Measurements from ENCODE around the gene G2E3.
"Not testable (repeated sequence)": the region's sequence is repeated elsewhere in the genome, so short reads cannot be mapped to it uniquely, and the experiment has no call there.

Gene G2E3, protein sequence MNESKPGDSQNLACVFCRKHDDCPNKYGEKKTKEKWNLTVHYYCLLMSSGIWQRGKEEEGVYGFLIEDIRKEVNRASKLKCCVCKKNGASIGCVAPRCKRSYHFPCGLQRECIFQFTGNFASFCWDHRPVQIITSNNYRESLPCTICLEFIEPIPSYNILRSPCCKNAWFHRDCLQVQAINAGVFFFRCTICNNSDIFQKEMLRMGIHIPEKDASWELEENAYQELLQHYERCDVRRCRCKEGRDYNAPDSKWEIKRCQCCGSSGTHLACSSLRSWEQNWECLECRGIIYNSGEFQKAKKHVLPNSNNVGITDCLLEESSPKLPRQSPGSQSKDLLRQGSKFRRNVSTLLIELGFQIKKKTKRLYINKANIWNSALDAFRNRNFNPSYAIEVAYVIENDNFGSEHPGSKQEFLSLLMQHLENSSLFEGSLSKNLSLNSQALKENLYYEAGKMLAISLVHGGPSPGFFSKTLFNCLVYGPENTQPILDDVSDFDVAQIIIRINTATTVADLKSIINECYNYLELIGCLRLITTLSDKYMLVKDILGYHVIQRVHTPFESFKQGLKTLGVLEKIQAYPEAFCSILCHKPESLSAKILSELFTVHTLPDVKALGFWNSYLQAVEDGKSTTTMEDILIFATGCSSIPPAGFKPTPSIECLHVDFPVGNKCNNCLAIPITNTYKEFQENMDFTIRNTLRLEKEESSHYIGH

DNA sequence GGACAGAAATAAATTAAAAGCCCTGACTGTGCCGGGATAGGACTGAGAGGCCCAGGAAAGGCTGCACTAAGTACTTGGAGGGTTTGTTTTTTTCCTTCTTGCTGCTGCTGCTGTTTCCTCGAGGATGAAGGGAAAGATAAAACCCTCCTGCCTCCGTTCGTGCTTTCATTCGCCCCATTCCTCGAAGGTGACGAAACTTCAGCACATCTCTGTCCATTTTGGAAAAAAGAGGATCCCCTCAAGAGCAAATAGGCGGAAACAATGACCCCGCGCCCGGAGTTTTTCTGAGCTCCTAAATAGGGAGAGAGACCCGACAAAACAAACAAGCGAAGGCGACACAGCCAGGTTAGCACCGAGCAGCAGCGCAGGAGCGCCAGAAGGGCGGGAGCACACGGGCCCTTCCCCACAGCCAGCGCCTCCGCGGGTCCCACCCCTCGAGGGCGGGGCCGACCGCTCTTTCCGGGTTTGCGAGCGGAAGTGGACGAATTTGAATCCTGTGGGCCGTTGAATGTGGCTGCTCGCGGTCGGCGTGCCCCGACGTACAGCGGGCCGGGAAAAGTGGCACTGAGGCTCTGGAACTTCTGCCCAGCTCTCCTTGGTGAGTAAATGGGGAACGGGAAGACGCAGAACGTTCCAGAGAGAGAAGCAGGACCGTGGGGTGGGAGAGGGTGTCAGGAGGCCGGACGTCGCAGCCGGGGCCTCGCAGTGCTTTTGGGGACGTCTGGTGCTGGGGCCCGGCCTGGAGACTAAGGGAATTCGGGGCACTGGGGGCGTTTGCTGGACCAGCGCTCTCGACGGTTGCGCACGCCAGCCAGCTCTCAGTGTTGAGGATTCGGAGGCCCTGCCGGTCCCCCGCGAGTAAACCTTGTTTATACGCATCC is at the start of gene G2E3:
G2E3 (plus strand) TSS at position 484 of the 881 bp plus-strand sequence. CDS start 21,922 bp downstream, outside the sequence.
- peak; percentile 62 for DNase-seq

DNA sequence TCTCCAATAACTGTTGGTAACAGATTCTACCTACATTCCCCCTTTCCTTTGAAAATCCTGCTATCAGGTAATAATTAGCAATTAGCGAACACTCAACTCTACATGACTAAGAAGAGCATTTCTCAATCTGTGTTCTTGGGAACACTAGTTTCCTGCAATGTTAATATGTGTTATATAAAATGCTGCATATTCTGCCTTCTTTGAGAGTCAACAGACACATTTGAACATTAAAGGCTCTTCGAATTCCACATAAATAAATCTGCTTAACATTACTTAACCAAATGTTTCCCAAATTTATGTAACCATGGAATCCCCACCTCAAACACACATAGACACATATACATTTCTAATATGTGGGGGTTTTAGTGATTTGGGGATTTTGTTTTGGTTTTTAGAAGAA is 41.2 kb upstream of the G2E3 start:
- DNase-seq, result no peak

DNA sequence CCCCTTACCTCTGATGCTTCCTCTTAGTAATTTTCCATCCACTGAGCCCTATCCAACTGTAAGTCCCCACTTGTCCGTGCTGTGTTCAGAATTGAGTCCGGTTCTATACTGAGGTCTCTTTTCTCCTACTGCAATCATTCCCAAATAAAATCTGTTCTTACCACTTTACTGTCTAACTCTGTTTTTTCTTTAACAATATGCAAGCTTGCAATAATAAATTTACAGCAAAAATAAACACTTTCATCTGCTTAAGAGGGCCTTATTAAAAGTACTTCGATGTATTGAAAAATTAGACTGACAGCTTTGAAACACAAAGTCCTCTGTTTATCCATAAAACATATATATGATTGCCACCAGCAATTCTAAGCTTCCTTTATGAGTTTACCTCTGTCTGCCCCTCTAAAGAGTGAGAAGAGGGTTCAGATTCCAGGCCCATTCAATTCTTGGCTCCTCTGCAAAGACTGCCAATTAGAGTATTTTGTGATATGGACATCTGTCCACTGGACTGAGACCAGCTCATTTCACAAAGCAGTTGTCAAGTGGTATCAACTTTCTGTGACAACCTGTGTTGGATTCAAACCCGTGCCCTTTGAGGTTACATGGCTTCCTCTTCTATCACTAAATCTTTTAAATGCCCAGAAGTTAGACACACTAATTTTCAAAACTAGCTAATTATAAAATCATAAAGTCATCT is 39.9 kb upstream of the G2E3 start:
- DNase-seq, result no peak

DNA sequence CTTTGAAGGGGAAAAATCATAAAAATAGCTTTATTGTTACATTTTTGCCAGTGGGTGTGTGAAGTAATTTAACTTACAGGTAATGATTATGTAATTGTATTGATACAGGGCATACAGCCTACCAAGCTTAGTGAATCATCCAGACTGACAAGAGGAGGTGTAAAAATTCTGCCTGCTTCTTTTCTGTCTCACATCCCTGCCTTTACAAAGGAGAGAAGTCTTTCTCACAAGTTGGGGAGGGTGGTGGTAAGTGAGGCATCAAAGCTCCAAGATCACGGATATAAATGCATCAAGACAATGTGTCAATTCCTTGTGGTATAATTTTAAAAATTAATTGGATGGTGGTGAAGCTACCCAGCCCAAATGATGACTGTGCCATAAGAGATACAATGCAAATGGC is 39.0 kb upstream of the G2E3 start:
- no peak for DNase-seq

DNA sequence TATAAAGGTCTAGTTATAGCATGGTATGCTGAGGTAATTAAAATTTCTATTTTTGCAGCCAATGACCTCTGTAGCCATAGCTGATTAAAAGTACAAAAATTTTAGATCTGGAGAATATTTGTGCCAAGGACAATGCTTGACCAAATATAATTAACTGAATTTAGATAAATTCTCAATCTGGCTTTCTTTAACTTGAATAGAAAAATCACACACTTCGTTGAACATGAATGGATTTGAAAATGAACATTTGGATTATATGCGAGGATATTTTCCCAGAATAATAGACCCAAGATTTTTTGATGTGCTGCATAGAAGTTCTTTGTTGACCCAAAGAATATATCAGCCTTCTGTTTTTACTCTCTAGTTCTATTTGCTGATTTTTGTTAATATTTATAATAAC is 38.4 kb upstream of the G2E3 start:
- DNase-seq, result no peak

DNA sequence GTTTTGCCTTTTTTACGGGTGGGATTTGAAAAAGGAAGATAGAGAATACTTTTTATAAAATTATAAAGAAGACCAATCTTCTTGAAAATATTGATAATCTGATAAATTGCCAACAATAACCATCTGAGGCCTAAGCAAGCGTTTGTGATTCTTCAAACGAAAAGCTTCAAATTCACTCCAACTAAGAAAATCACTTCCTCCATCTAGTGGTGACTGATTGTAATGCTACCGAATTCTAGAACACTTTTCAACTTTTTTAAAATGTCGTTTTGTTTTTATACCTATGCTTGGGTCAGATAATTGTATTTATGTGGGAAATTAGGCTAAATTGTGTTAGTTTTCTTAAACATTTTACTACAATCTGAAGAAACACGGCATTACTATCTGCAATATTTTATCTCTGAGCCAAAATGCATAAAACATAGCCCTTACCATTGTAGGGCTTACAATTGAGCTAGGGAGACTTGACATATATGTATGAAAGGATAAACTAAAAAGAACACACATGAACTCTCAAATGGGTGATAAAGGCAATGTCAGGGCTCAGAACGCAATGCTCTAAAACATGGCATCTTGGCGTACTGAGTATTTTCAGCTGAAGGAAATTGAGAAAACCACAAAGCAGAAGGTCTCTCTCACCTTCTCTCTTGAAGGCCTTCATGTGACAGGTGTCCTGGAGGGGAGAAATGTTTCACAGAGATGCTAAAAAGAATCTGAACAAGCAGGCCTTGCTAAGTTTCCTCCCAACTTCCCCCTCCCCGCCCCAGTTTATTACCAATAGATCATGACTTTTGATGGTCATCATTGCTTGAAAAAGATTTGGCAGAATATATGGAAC is 36.8 kb upstream of the G2E3 start:
- DNase-seq, result peak; percentile 88

DNA sequence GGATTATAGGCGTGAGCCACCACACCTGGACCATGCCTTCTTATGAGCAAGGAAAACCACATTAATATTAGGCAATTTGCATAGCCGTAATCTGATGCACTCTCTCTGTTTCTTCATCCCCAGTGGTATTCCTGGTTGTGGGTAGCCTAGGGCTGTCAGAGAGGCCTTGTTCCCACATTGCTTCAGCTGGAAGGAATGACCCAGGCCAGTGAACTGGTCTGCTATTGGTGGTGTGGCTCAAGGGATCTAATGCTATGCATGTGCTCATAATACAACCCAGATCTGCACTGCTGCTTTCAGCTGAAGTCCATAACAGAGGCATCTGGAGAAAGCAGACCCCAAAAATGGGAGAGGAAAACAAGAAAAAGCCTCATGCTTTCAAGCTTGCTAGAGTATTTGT is 33.1 kb upstream of the G2E3 start:
- no peak for DNase-seq

- DNase-seq, result no peak
These were observed 31.8 kb upstream of the G2E3 start for GRCh38 chr14:30527196-30527595.

DNA sequence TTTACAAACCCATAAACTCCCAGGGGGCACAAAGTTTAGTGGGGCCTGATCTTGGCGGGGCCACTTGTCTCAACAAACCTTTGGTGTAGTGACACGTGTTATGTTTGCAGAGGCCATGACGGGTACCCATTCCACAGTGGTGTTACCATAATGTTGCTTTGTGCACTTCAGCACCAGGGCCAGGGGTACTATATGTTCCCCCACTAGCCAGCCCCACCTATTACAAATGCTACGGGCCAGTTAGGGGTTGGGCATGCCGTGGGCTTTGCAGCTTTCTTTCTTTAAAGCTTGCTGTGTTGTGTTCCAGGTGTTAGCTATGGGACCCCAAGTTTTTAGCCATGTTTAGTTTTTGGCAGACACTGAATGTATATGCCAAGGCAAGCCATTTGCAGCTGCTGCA is 30.8 kb upstream of the G2E3 start:
- DNase-seq, result no peak

- no peak for DNase-seq
These were observed 29.9 kb upstream of the G2E3 start for GRCh38 chr14:30528778-30529642.

GRCh38 chr14:30532264-30532663 is 26.7 kb upstream of the G2E3 start:
- DNase-seq, result no peak

DNA sequence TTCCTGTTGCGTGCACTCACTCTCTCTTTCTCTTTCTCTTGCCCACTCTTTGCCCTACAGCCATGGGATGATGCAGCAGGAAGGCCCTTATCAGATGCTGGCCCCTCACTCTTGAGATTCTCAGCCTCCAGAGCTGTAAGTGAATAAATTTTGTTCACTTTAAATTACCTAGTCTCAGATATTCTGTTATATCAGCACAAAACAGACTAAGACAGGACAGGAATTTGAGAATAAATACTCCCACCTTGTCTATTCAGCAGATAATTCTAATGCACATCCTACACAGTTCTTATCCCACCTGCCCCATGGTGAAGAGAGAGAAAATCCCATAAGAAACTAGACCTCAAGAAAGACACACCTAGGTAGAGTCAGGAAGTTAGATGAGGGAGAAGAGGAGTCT is 25.8 kb upstream of the G2E3 start:
- DNase-seq, result no peak

DNA sequence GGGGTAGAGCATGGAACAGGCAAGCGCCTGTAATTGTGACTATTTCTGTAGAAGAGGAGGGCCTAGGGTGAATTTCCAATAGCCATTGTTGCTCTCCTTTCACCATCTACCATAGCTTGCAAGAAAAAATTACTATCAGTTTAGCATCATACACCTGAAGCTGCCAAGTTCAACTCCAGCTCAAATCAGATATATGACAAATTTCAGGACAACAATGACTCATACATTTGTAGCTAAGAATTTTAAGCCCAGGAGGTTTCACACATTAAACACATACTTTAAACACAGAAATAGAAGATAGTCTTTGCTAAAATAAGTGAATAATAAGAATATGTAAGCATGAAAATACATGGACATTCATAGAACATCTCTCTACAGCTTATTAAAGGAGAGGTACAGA is 17.6 kb upstream of the G2E3 start:
- no peak for DNase-seq

GRCh38 chr14:30546735-30547134 is 12.2 kb upstream of the G2E3 start:
- not testable (repeated sequence) for DNase-seq

- no peak for DNase-seq
These were observed 11.4 kb upstream of the G2E3 start for GRCh38 chr14:30547388-30548048.

DNA sequence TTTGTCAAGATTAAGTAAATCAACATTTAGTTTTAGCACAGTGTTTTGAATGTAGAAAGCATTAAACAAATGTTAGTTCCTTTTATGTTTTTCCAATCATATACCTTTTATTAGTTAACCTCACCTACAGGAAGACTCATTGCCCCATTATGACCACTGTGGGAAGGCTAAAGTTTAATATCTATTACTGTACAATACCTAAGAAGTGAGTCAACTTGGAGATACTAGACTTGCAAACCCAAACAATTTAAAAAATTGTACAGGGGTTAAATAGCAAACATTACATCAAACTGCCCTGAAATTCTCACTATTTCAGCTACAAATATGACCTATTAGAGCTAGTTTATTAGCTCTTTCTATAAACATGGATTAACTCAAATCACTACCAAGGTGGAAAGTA is 8.6 kb upstream of the G2E3 start:
- DNase-seq, result no peak

DNA sequence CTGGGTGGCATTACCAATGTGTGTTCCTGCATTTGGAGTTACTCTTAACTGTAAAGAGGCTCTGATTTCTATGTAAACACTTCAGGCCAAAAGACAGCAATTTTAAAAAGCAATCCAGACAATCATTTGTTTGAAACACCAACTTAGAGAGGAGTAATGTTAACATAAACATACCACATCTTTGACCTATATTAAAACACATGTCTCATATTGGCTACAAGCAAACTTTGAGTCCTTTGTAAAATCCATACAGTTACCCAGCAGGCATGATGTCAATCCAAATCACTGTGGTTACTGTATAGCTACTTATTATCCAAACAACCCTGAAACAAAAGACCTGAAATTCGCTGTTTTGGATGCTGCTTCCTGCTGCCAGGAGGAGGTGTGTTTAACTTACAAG is 7.5 kb upstream of the G2E3 start:
- no peak for DNase-seq

DNA sequence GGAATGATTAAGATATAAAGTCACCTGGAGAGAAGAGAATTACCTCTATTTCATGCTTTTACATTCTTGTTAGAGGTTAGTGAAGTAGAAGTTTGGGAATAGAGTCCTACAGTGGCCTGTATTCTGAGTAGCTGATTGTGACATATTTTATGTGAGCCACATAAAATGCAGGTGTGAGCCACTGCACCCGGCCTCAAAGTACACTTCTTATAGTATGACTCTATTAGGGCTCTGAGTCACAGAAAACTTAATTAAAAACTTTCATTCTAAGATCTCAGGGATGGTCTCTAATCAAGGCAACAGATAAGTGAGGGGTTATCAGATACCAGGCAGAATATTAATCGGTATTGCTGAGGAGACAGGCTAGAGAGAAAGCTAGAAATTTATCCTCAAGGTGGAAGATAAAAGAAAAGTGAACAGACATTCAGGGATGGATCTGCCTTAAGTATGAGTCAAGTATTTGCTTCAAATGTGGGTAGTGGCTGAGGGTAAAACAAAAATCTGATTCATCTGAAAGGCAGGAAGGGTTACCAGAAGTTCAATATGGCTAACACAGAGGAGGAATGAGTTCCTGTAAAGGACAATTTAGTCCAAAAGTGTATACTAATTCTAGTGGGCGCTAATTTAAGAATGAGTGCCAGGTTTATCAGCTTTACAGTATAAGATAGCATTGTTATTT is 5.5 kb upstream of the G2E3 start:
- no peak for DNase-seq

DNA sequence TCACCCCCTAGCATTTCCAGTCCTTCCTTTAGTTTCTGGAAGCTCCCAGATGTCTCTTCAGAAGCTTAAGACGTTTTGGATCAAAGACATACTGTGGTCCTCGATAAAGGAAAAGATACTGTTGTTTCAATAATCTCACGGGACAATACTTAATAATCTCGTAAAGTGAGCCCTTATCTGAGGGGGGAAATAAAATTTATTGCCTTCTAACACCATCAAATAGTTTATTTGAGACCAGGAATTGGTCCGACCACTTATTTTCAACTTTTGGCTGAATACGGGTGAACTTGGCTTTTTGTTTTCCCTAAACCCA is 640 bp upstream of the G2E3 start:
- DNase-seq, result no peak

- peak; percentile 17 for DNase-seq
These were observed 707 bp downstream of the G2E3 start for GRCh38 chr14:30559638-30560091.

Measured in NCI-H1694 treated with DMSO at 0.1 percent for 48 hours (cell line).